Measurements from ENCODE around the gene SLC35B4. TPM values are rescaled to one million over a fixed set of nuclear protein-coding genes. Genes with fewer than 3 reads are reported as not detected.
"Not testable (repeated sequence)": the region's sequence is repeated elsewhere in the genome, so short reads cannot be mapped to it uniquely, and the experiment has no call there.

The SLC35B4 gene
- total and polyA plus RNA-seq, 2 experiments from 2014 or later, result 12.9 to 22.2 TPM

- H3K9me3 ChIP-seq (ENCODE audit: low read depth), result no peaks in the 10 kb centered on the region
- H3K27ac ChIP-seq, result no peak overlapping the region
- TF ChIP-seq EZH2 (IDR thresholded peaks at IDR 0.05; ENCODE audit: insufficient read depth, poor library complexity, severe bottlenecking) (no peak), EZH2phosphoT487 (IDR thresholded peaks at IDR 0.05; ENCODE audit: insufficient read depth, low read depth) (no peak)
- no peak overlapping the region for H2AFZ ChIP-seq
- in situ Hi-C loops (cut with MboI), result no loop called here
- H3K36me3 ChIP-seq (ENCODE audit: low read depth), result peaks cover 57% of the 10 kb centered on the region
- no peaks in the 10 kb centered on the region for H3K79me2 ChIP-seq (ENCODE audit: insufficient read depth)
- no peak overlapping the region for H3K4me3 ChIP-seq
- WGBS, 2 experiments (ENCODE audit: low coverage in 1 of 2, low lambda C conversion rate in 2 of 2, missing lambda C conversion rate in 2 of 2), result 97 to 98% methylated on average over 2 of the region's 2 CpGs
- H3K4me1 ChIP-seq (ENCODE audit: insufficient read depth), result peaks cover 10% of the 10 kb centered on the region; the same call in 1 of the 2 replicates
- no peak overlapping the region for H3K9ac ChIP-seq
- no peak for DNase-seq
- H3F3A ChIP-seq (ENCODE audit: insufficient read depth), result 0 out of 2 replicates have a peak, but pooled peaks cover 5% of the 10 kb centered on the region
- H3K9me2 ChIP-seq (ENCODE audit: insufficient read depth), result no peaks in the 10 kb centered on the region
- no peaks in the 10 kb centered on the region for H3K27me3 ChIP-seq (replicated peaks; ENCODE audit: insufficient read depth)
- no peaks in the 10 kb centered on the region for H4K20me1 ChIP-seq (ENCODE audit: insufficient read depth)
- no peak overlapping the region for H3K4me2 ChIP-seq (ENCODE audit: unreplicated experiment)
These were observed 15.7 kb downstream of the SLC35B4 start for GRCh38 chr7:134300988-134301387.

- H3K4me2 ChIP-seq (ENCODE audit: unreplicated experiment), result no peak overlapping the region
- H3K9me2 ChIP-seq (ENCODE audit: insufficient read depth), result no peaks in the 10 kb centered on the region
- no peaks in the 10 kb centered on the region for H4K20me1 ChIP-seq (ENCODE audit: insufficient read depth)
- 81 to 82% methylated on average over 10 of the region's 10 CpGs for WGBS, 2 experiments (ENCODE audit: low coverage in 1 of 2, low lambda C conversion rate in 2 of 2, missing lambda C conversion rate in 2 of 2)
- H3F3A ChIP-seq (ENCODE audit: insufficient read depth), result 0 out of 2 replicates have a peak, but pooled peaks cover 5% of the 10 kb centered on the region
- TF ChIP-seq EZH2 (IDR thresholded peaks at IDR 0.05; ENCODE audit: insufficient read depth, poor library complexity, severe bottlenecking) (no peak), EZH2phosphoT487 (IDR thresholded peaks at IDR 0.05; ENCODE audit: insufficient read depth, low read depth) (no peak)
- peaks cover 51% of the 10 kb centered on the region for H3K36me3 ChIP-seq (ENCODE audit: low read depth)
- no peak overlapping the region for H2AFZ ChIP-seq
- DNase-seq, result no peak
- H3K27ac ChIP-seq, result no peak overlapping the region
- no peak overlapping the region for H3K9ac ChIP-seq
- H3K27me3 ChIP-seq (replicated peaks; ENCODE audit: insufficient read depth), result no peaks in the 10 kb centered on the region
- peaks cover 10% of the 10 kb centered on the region; the same call in 1 of the 2 replicates for H3K4me1 ChIP-seq (ENCODE audit: insufficient read depth)
- no peaks in the 10 kb centered on the region for H3K79me2 ChIP-seq (ENCODE audit: insufficient read depth)
- in situ Hi-C loops (cut with MboI), result no loop called here
- no peak overlapping the region for H3K4me3 ChIP-seq
- H3K9me3 ChIP-seq (ENCODE audit: low read depth), result no peaks in the 10 kb centered on the region
These were observed 17.6 kb downstream of the SLC35B4 start for GRCh38 chr7:134298902-134299683.

- no peak for DNase-seq
- TF ChIP-seq EZH2phosphoT487 (IDR thresholded peaks at IDR 0.05; ENCODE audit: insufficient read depth, low read depth) (no peak), EZH2 (IDR thresholded peaks at IDR 0.05; ENCODE audit: insufficient read depth, poor library complexity, severe bottlenecking) (no peak)
- in situ Hi-C loops (cut with MboI), result no loop called here
- Histone ChIP-seq H3K4me1 (ENCODE audit: insufficient read depth) (peaks cover 7% of the 10 kb centered on the region; the same call in 1 of the 2 replicates), H3K27ac (no peak overlapping the region), H2AFZ (no peak overlapping the region), H3K27me3 (replicated peaks; ENCODE audit: insufficient read depth) (no peaks in the 10 kb centered on the region), H3K4me2 (ENCODE audit: unreplicated experiment) (no peak overlapping the region), H3K9me3 (ENCODE audit: low read depth) (no peaks in the 10 kb centered on the region), H3K9ac (no peak overlapping the region), H3K79me2 (ENCODE audit: insufficient read depth) (no peaks in the 10 kb centered on the region), H4K20me1 (ENCODE audit: insufficient read depth) (no peaks in the 10 kb centered on the region), H3K4me3 (no peak overlapping the region), H3K9me2 (ENCODE audit: insufficient read depth) (no peaks in the 10 kb centered on the region), H3K36me3 (ENCODE audit: low read depth) (peaks cover 54% of the 10 kb centered on the region), H3F3A (ENCODE audit: insufficient read depth) (0 out of 2 replicates have a peak, but pooled peaks cover 5% of the 10 kb centered on the region)
- WGBS, 2 experiments (ENCODE audit: low coverage in 1 of 2, low lambda C conversion rate in 2 of 2, missing lambda C conversion rate in 2 of 2), result 96 to 97% methylated on average over 2 of the region's 2 CpGs
These were observed 19.2 kb downstream of the SLC35B4 start for GRCh38 chr7:134297489-134297888.

GRCh38 chr7:134295982-134296381 lies 20.7 kb downstream of the SLC35B4 start:
- H3K4me3 ChIP-seq; H2AFZ ChIP-seq; DNase-seq; H3K9me3 ChIP-seq (ENCODE audit: low read depth); H3K4me1 ChIP-seq (ENCODE audit: insufficient read depth); in situ Hi-C loops (cut with MboI); H3K9me2 ChIP-seq (ENCODE audit: insufficient read depth); H4K20me1 ChIP-seq (ENCODE audit: insufficient read depth); H3K27ac ChIP-seq; H3K4me2 ChIP-seq (ENCODE audit: unreplicated experiment); H3K9ac ChIP-seq; H3K27me3 ChIP-seq (replicated peaks; ENCODE audit: insufficient read depth); H3K79me2 ChIP-seq (ENCODE audit: insufficient read depth); H3F3A ChIP-seq (ENCODE audit: insufficient read depth): not testable (repeated sequence)
- peaks cover 51% of the 10 kb centered on the region for H3K36me3 ChIP-seq (ENCODE audit: low read depth)
- 97 to 99% methylated on average over 7 of the region's 7 CpGs for WGBS, 2 experiments (ENCODE audit: low coverage in 1 of 2, low lambda C conversion rate in 2 of 2, missing lambda C conversion rate in 2 of 2)

Measured in GM23248 (cell line).